ENCODE results near the gene FLT1. TPM values are rescaled to one million over a fixed set of nuclear protein-coding genes. Genes with fewer than 3 reads are reported as not detected.

Gene FLT1
- total RNA-seq, 1 experiment from 2014 or later: 0.25 TPM

GRCh38 chr13:28347456-28348371, 147.2 kb downstream of the FLT1 start:
- DNase-seq (ENCODE audit: low read depth, low spot score) (no peak), ATAC-seq (no peak)
- Histone ChIP-seq H3K4me3 (replicated peaks in 1 of 2; ENCODE audit: low read depth in 1 of 2, low read length in 2 of 2) (no peak overlapping the region), H3K9me3 (ENCODE audit: control insufficient read depth in 1 of 2, insufficient read depth in 1 of 2, low read depth in 1 of 2, low read length in 2 of 2) (no peaks in the 10 kb centered on the region), H2AFZ (ENCODE audit: low read depth, low read length, poor library complexity, severe bottlenecking) (no peak overlapping the region), H3K9me2 (ENCODE audit: insufficient read depth) (no peaks in the 10 kb centered on the region), H3K4me2 (ENCODE audit: low read length) (no peak overlapping the region), H3K27ac (ENCODE audit: low read depth, low read length) (no peak overlapping the region), H3K27me3 (ENCODE audit: insufficient read depth, low read length) (no peaks in the 10 kb centered on the region), H3K79me2 (ENCODE audit: insufficient read depth, low read length) (no peaks in the 10 kb centered on the region), H3K4me1 (ENCODE audit: control insufficient read depth in 1 of 2, insufficient read depth in 2 of 2, low read length in 2 of 2) (no peaks in the 10 kb centered on the region), H4K20me1 (ENCODE audit: insufficient read depth) (no peaks in the 10 kb centered on the region), H3K36me3 (ENCODE audit: control insufficient read depth in 1 of 2, insufficient read depth in 2 of 2, low read length in 2 of 2) (no peaks in the 10 kb centered on the region), H3K9ac (ENCODE audit: low read length) (no peak overlapping the region)
- no TSS peak for BruUV-seq (replicated peaks)
- ChIA-PET CTCF (interaction anchor here (0.5 kb wide), 1 partner anchor 450 kb away, joined by 3 read pairs; no protein-coding TSS in a partner anchor), RAD21 (ENCODE audit: low non-redundant PET in 1 of 2, low total read pairs in 2 of 2, uncharacterized antibody in 2 of 2, unreplicated experiment in 2 of 2) (no interaction called here), POLR2A (no interaction called here)
- intact Hi-C loops (cut with micrococcal nuclease): no loop called here
- no peak for TF ChIP-seq CBX3 (IDR thresholded peaks at IDR 0.05; ENCODE audit: low read depth)
- no peak for TF ChIP-seq ELF1 (IDR thresholded peaks at IDR 0.05; ENCODE audit: borderline replicate concordance, low read depth)
- TF ChIP-seq EZH2phosphoT487 (IDR thresholded peaks at IDR 0.05; ENCODE audit: borderline replicate concordance): no peak
- TF ChIP-seq CTCF (IDR thresholded peaks at IDR 0.05 in 2 of 3, conservative IDR thresholded peaks at IDR 0.05 in 1 of 3; ENCODE audit: borderline replicate concordance in 1 of 3, insufficient read depth in 1 of 3, low read depth in 2 of 3, low read length in 2 of 3): no peak
- no peak for TF ChIP-seq TCF7L2 (IDR thresholded peaks at IDR 0.05; ENCODE audit: borderline replicate concordance, extremely low read depth, insufficient read depth, insufficient read length)
- no peak for TF ChIP-seq ATF3 (IDR thresholded peaks at IDR 0.05)
- TF ChIP-seq, protein P1, sequence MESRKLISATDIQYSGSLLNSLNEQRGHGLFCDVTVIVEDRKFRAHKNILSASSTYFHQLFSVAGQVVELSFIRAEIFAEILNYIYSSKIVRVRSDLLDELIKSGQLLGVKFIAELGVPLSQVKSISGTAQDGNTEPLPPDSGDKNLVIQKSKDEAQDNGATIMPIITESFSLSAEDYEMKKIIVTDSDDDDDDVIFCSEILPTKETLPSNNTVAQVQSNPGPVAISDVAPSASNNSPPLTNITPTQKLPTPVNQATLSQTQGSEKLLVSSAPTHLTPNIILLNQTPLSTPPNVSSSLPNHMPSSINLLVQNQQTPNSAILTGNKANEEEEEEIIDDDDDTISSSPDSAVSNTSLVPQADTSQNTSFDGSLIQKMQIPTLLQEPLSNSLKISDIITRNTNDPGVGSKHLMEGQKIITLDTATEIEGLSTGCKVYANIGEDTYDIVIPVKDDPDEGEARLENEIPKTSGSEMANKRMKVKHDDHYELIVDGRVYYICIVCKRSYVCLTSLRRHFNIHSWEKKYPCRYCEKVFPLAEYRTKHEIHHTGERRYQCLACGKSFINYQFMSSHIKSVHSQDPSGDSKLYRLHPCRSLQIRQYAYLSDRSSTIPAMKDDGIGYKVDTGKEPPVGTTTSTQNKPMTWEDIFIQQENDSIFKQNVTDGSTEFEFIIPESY (IDR thresholded peaks at IDR 0.05; ENCODE audit: extremely low read depth, insufficient replicate concordance, low read length): no peak
- TF ChIP-seq SRF (IDR thresholded peaks at IDR 0.05; ENCODE audit: low read depth): no peak
- TF ChIP-seq POLR2A (IDR thresholded peaks at IDR 0.05; ENCODE audit: borderline replicate concordance, extremely low read depth, insufficient read depth, insufficient read length): no peak
- no peak for TF ChIP-seq EZH2 (IDR thresholded peaks at IDR 0.05)
- TF ChIP-seq ZNF274 (IDR thresholded peaks at IDR 0.05; ENCODE audit: low read depth, low read length): no peak
- TF ChIP-seq ZFX (IDR thresholded peaks at IDR 0.05): no peak
- no peak for TF ChIP-seq FOSL1 (IDR thresholded peaks at IDR 0.05; ENCODE audit: low read depth)
- TF ChIP-seq RAD21 (IDR thresholded peaks at IDR 0.05; ENCODE audit: low read depth): no peak
